GM21528 (cell line): Measurements from ENCODE around the gene MAST4.

Experiments
- ATAC-seq: cut with Tn5 transposase; IDR thresholded peaks from one replicate; pipeline ENCODE4 v1.9.1; 2021; ENCODE audit warnings: mild to moderate bottlenecking, moderate library complexity; ENCODE audit not compliant: unreplicated experiment, low FRiP score

MAST4 gene

GRCh38 chr5:66864240-66864884 is 268.2 kb downstream of the MAST4 start:
- ATAC-seq = no peak

GRCh38 chr5:66867618-66868322 is 271.6 kb downstream of the MAST4 start:
- ATAC-seq = no peak

- no peak for ATAC-seq
Measured at GRCh38 chr5:66869347-66869746, 273.2 kb downstream of the MAST4 start.

- ATAC-seq = no peak
Measured at GRCh38 chr5:66870708-66871107, 274.5 kb downstream of the MAST4 start.

GRCh38 chr5:66871651-66872050 is 275.5 kb downstream of the MAST4 start:
- ATAC-seq = no peak

GRCh38 chr5:66872736-66873331 is 276.6 kb downstream of the MAST4 start:
- no peak for ATAC-seq

DNA sequence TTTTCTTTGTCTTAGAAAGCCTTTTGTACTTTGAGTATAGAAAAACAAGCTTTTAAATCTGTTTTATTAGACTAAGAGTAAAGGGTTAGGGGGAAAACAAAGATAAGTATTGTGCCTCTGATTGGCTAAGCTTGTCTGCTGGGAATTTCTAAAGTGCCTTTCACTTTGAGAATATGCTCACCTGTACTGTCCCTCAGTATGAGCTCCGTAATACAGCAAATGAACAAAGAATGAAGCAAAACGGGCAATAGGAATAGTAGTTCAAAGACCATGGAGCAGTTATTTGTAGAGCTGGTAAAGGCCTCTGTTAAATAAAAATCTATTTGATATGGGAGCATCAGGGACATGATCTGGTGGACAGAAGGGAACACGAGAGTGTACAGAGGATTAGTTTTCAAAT is 277.8 kb downstream of the MAST4 start:
- ATAC-seq = no peak

GRCh38 chr5:66875315-66875714 is 279.1 kb downstream of the MAST4 start:
- no peak for ATAC-seq

GRCh38 chr5:66876266-66876807 is 280.1 kb downstream of the MAST4 start:
- no peak for ATAC-seq

DNA sequence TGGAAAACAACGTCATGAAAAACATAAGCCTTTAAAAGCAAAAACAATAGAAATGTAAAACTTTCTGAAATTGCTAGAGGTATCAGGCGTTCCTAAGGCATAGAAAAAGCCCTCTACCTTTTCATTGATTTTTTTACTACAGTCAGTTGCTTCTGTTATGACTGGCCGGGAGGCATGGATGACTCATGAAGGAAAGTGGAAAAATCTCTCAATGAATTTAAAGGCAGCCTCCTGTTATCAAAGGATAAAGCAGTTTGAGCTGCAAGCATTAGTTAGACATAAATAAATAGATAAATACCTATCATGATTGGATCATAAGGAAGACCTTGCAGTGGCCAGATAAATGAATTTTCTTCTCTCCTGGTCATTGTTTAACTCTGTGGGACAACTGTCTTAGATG is 281.6 kb downstream of the MAST4 start:
- no peak for ATAC-seq

DNA sequence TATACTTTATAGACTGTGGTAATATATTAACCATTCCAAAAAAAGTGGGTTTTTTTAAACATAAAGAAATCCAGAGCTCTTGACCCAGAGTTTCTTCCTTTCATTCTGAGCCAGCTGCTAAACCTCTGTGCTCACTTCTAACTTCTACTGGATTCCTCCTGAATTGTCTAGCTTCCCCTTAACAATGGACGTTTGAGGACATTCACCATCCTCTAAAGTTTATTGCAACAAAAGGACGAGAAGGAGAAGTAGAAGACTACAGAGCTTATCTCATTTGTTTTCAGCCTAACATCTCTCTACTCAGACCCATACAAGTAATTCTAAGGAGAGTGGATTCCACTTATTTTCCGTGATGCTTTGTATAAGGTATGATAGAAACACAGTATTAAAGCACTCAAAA is 284.2 kb downstream of the MAST4 start:
- no peak for ATAC-seq

DNA sequence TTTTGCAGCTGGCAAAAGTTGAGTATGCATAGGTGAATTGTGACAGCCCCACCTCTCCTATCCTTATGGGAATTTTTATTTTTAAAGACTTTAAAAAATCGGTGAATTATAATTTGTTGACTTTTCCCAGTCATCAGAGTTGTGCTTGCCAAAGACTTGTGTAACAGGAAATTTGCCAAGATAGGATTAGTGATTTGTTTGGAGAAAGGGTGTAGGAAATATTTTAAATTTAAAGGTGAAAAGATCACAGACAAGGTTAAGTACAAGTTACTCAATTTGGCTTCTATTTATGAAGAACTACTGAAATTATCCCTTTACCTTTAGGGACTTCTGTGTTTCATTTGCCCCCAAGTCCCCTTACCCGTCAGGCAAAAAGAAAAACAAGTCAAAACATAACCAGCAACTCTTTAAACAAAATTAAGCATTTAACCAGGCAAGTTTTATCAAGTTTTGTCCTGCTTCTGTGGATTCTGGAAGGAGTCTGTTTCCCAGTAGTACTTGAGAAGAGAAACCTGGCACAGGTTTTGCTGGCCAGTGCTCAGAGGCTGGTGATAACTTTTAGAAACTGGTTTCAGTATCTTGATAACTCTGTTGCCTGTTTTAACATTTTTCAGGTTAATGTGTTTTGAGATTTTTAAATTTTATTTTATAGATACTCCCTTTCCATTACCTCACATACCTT is 285.4 kb downstream of the MAST4 start:
- ATAC-seq = no peak

DNA sequence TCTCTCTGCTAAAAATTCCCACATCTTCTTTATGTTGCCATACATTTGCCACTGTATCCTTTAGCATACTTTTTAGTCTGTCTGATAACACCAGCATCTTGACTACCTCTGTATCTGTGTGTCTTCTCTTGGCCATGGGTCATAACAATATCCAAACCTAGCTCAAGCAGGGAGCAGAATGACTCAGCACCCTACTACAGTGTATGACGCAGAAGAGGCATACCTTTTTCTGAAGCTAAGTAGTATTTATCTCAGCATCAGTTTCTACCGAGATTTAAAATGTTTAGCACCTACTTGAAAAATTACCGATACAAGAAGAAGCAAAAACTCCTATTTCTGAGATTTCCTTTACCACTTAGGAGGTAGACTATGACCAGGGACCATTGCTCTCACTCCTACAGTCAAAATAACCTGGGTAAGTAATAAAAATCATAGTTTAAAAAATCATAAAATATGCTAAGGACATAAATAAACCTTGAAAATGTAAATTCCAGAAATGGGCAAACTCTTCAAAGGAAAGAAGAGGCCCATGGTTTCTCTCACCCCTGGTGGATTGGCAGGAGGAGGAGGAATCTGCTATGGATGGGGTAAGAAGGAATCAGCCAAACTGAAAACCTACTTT is 286.5 kb downstream of the MAST4 start:
- ATAC-seq = no peak

GRCh38 chr5:66884564-66885243 is 288.5 kb downstream of the MAST4 start:
- ATAC-seq = no peak

DNA sequence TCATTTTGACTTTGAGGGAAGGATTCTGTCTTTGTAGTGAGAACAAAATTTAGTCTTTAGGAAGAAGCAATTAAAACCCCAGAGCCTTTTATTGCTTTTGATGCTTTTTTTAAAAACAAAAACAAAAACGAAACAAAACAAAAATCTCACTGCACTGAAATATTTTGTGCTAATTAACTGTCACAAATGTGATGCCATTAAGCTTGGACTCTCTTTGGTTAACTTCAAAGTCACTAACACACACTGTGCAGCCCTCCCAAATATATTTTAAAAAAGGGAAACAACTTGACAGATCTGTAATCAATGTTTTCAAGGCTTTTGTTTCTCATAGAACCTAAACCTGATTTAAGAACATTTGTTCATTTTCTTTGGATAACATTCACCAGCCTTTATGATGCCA is 290.7 kb downstream of the MAST4 start:
- ATAC-seq = no peak

DNA sequence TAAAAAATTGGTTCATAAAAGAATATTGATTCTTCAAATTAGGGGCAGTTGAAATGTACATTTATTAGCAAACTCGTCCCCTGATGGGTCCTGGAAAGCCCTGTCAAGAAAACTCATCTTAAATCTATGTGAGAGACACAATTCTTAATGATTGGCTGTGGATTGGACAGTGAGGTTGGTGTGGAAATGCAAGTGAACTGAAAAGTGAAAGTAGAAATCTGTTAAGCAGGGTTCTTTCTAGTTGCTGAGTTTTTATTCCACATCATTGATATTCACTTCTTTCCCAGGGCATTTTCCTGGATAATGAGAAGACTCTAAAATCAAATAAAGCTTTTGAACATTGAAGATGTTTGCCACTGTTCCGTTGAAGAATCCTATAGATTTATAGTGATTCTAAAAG is 292.4 kb downstream of the MAST4 start:
- no peak for ATAC-seq

- no peak for ATAC-seq
Measured at GRCh38 chr5:66889056-66889455, 292.9 kb downstream of the MAST4 start.

DNA sequence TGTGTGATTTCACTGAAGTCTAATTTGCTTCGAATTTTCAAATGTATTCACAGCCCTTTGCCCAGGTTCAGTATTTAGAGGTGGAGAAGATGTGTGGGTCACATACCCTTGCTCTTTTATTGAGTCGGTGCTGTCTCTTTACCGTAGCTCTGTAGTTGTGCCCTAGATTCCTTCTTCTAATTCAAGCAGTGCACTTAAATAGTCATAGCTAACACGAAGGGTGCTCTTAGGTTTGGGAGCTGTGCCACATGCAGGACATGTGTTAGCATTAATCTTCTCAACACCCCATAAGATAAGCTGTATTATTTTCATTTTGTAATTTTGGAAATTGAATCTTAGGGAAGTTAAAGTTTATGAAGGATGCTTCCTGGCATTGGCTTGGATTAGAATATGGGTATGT is 293.3 kb downstream of the MAST4 start:
- no peak for ATAC-seq

DNA sequence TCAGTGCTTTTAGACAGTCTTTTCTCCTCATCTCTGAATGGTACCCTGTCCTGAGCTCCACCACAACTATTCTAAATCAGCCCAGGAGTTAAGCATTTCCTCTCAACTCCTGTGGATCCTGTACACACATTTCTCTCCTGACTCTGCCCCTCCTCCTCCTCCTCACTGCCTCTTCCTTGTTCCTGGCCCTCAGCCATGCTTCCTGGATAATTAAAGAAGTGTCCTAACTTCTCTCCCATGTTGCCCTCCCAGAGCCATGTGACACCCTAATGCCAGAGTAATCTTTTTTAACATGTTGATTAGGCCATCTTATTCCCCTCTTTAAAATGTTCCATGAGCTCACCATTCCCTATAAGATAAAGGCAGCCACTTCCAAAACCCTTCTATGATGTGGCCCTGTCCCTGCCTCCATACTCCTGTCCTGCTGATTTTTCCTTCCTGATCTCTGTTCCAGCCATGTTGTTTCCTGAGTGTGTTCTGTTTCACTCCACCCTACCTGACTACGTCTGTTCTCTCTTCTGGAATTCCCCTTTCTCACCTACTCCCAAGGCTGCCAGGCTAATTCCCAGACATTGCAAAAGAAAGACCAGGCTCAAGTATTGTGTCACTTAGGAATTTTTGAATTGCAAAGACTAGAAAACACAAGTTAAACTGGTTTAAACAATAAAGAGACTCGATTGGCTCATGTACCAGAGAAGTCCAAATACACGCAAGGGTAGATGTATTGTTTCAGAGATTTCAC is 295.2 kb downstream of the MAST4 start:
- no peak for ATAC-seq
